SK-N-SH treated with all-trans-retinoic acid at 6 μM for 48 hours (cell line): Measurements from ENCODE around the gene GARNL3.
A peak's percentile ranks its signal among the peaks of the same experiment; 100 is the strongest.

Experiments used
- ATAC-seq: fragments of 200-7000 bp; cut with Tn5 transposase; 3 replicates; pipeline ENCODE4 v1.9.1; 2020; ENCODE audit warnings: mild to moderate bottlenecking, moderate library complexity
- ARNTL ChIP-seq: fragments of 450-650 bp; formaldehyde crosslinking; IDR thresholded peaks from 2 replicates; pipeline ENCODE4 v1.5.0; 2020; ENCODE audit warnings: low read depth, mild to moderate bottlenecking, moderate library complexity, borderline replicate concordance
- BACH2 ChIP-seq: fragments of 250-450 bp; sonication (Bioruptor Pico); IDR thresholded peaks from 2 replicates; pipeline ENCODE4 v1.9.0; 2021; ENCODE audit warnings: mild to moderate bottlenecking, borderline replicate concordance
- CSDC2 ChIP-seq: fragments of 250-450 bp; sonication (Bioruptor Pico); IDR thresholded peaks from 2 replicates; pipeline ENCODE4 v1.5.0; 2020; ENCODE audit warnings: mild to moderate bottlenecking, moderate library complexity
- ESRRG ChIP-seq: fragments of 250-450 bp; sonication (Bioruptor Pico); IDR thresholded peaks from 2 replicates; pipeline ENCODE4 v1.6.1; 2021; ENCODE audit warnings: mild to moderate bottlenecking
- GLIS3 ChIP-seq: fragments of 250-450 bp; sonication (Bioruptor Pico); IDR thresholded peaks from 2 replicates; pipeline ENCODE4 v1.5.0; 2020; ENCODE audit warnings: mild to moderate bottlenecking, moderate library complexity
- ISL1 ChIP-seq: fragments of 250-450 bp; sonication (Bioruptor Pico); IDR thresholded peaks from 2 replicates; pipeline ENCODE4 v2.1.2; 2022; ENCODE audit warnings: mild to moderate bottlenecking, moderate library complexity
- OSR1 ChIP-seq: fragments of 250-450 bp; sonication (Bioruptor Pico); IDR thresholded peaks from 2 replicates; pipeline ENCODE4 v1.8.0; 2022; ENCODE audit warnings: moderate library complexity, mild to moderate bottlenecking, inconsistent platforms
- PPARA ChIP-seq: fragments of 250-450 bp; sonication (Bioruptor Pico); IDR thresholded peaks from 2 replicates; pipeline ENCODE4 v1.5.0; 2020; ENCODE audit warnings: mild to moderate bottlenecking, borderline replicate concordance
- RARB ChIP-seq: fragments of 250-450 bp; sonication (Bioruptor Pico); IDR thresholded peaks from 2 replicates; pipeline ENCODE4 v1.8.0; 2021; ENCODE audit warnings: mild to moderate bottlenecking, moderate library complexity
- SNAI2 ChIP-seq: fragments of 250-450 bp; sonication (Bioruptor Pico); IDR thresholded peaks from 2 replicates; pipeline ENCODE4 v1.5.0; 2020; ENCODE audit warnings: mild to moderate bottlenecking, moderate library complexity
- TCF4 ChIP-seq: fragments of 250-450 bp; sonication (Bioruptor Pico); IDR thresholded peaks from 2 replicates; pipeline ENCODE4 v1.8.0; 2021; ENCODE audit warnings: mild to moderate bottlenecking, moderate library complexity, borderline replicate concordance
- TOX ChIP-seq: fragments of 250-450 bp; sonication (Bioruptor Pico); IDR thresholded peaks from 2 replicates; pipeline ENCODE4 v1.8.0; 2021; ENCODE audit warnings: mild to moderate bottlenecking, moderate library complexity, borderline replicate concordance
- ZC3H10 ChIP-seq: fragments of 250-450 bp; sonication (Bioruptor Pico); IDR thresholded peaks from 2 replicates; pipeline ENCODE4 v1.5.1; 2021; ENCODE audit warnings: mild to moderate bottlenecking, moderate library complexity
- ZFP30 ChIP-seq: fragments of 450-650 bp; formaldehyde crosslinking; IDR thresholded peaks from 2 replicates; pipeline ENCODE4 v1.5.0; 2022; ENCODE audit warnings: mild to moderate bottlenecking, moderate library complexity
- ZNF565 ChIP-seq: fragments of 450-650 bp; formaldehyde crosslinking; conservative IDR thresholded peaks from 2 replicates; pipeline ENCODE4 v1.5.0; 2020; ENCODE audit warnings: low read depth, mild to moderate bottlenecking, moderate library complexity
- ZNF8 ChIP-seq: fragments of 450-650 bp; formaldehyde crosslinking; IDR thresholded peaks from 2 replicates; pipeline ENCODE4 v1.5.0; 2020; ENCODE audit warnings: mild to moderate bottlenecking, moderate library complexity
- TF ChIP-seq, protein P1 (sequence below): fragments of 250-450 bp; sonication (Bioruptor Pico); IDR thresholded peaks from 2 replicates; pipeline ENCODE4 v1.8.0; 2021; ENCODE audit warnings: low read depth, mild to moderate bottlenecking, moderate library complexity, borderline replicate concordance
- TF ChIP-seq, protein P2 (sequence below): fragments of 250-450 bp; sonication (Bioruptor Pico); IDR thresholded peaks from 2 replicates; pipeline ENCODE4 v1.5.1; 2020; ENCODE audit warnings: low read depth, mild to moderate bottlenecking, moderate library complexity
- TF ChIP-seq, protein P3 (sequence below): fragments of 250-450 bp; sonication (Bioruptor Pico); IDR thresholded peaks from 2 replicates; pipeline ENCODE4 v1.5.1; 2021; ENCODE audit warnings: mild to moderate bottlenecking, moderate library complexity
- TF ChIP-seq, protein P4 (sequence below): fragments of 250-450 bp; sonication (Bioruptor Pico); IDR thresholded peaks from 2 replicates; pipeline ENCODE4 v1.8.0; 2020; ENCODE audit warnings: mild to moderate bottlenecking, moderate library complexity, borderline replicate concordance
- TF ChIP-seq, protein P5 (sequence below): fragments of 250-450 bp; sonication (Bioruptor Pico); IDR thresholded peaks from 2 replicates; pipeline ENCODE4 v1.5.0; 2020; ENCODE audit warnings: mild to moderate bottlenecking, moderate library complexity

The GARNL3 gene

DNA sequence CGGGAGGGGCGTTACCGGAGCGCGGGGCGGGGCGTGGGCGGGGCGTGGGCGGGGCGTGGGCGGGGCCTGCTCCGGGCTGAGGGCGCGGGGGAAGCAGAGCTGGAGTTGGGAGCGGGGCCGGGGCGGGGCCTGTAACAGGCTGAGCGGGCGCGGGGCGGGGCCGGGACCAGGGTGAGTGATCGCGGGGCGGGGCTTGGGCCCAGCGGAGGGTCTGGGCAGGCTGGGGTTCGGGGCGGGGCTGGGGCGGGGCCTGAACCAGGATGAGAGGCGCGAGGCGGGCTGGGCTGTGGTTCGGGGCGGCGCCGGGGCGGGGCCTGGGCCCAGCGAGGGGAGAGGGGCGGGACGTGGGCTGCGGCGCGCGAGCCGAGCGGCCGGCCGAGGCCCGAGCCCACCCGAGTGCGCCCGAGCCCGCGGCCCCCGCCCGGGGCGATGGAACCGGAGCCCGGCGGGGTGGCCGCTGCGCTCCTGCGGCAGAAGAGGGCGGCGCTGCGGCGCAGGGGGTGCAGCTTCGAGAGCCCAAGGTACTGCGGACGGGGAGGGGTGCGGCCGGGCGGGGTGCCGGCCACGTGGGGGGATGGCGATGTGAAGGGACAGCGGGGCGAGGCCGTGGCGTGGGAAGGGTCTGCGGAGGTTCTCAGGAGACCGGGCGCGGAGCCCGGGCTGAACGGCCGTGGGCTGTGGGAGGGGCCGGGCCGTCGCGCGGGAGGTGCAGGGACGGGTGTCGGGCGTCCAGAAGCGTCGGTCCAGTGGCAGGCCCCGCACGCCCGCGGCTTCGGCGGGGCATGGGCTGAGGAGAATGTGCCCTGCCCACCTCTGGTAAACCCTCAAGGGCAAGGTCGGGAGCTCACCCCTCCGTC, 39.5 kb upstream of the GARNL3 start:
- ATAC-seq, result peak; percentile 79
- no peak for TF ChIP-seq ARNTL (CRISPR knock-in tag)
- no peak for TF ChIP-seq ISL1
- TF ChIP-seq, protein P1, sequence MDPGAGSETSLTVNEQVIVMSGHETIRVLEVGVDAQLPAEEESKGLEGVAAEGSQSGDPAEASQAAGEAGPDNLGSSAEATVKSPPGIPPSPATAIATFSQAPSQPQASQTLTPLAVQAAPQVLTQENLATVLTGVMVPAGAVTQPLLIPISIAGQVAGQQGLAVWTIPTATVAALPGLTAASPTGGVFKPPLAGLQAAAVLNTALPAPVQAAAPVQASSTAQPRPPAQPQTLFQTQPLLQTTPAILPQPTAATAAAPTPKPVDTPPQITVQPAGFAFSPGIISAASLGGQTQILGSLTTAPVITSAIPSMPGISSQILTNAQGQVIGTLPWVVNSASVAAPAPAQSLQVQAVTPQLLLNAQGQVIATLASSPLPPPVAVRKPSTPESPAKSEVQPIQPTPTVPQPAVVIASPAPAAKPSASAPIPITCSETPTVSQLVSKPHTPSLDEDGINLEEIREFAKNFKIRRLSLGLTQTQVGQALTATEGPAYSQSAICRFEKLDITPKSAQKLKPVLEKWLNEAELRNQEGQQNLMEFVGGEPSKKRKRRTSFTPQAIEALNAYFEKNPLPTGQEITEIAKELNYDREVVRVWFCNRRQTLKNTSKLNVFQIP, result no peak
- TF ChIP-seq ZNF565 (CRISPR knock-in tag), result no peak
- no peak for TF ChIP-seq BACH2 (CRISPR knock-in tag)
- TF ChIP-seq ZC3H10 (CRISPR knock-in tag), result no peak
- no peak for TF ChIP-seq ESRRG (CRISPR knock-in tag)
- TF ChIP-seq RARB (CRISPR knock-in tag), result no peak
- TF ChIP-seq, protein P2, sequence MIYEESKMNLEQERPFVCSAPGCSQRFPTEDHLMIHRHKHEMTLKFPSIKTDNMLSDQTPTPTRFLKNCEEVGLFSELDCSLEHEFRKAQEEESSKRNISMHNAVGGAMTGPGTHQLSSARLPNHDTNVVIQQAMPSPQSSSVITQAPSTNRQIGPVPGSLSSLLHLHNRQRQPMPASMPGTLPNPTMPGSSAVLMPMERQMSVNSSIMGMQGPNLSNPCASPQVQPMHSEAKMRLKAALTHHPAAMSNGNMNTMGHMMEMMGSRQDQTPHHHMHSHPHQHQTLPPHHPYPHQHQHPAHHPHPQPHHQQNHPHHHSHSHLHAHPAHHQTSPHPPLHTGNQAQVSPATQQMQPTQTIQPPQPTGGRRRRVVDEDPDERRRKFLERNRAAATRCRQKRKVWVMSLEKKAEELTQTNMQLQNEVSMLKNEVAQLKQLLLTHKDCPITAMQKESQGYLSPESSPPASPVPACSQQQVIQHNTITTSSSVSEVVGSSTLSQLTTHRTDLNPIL (CRISPR knock-in tag), result no peak
- no peak for TF ChIP-seq OSR1
- TF ChIP-seq, all 23 proteins: peak for 0

DNA sequence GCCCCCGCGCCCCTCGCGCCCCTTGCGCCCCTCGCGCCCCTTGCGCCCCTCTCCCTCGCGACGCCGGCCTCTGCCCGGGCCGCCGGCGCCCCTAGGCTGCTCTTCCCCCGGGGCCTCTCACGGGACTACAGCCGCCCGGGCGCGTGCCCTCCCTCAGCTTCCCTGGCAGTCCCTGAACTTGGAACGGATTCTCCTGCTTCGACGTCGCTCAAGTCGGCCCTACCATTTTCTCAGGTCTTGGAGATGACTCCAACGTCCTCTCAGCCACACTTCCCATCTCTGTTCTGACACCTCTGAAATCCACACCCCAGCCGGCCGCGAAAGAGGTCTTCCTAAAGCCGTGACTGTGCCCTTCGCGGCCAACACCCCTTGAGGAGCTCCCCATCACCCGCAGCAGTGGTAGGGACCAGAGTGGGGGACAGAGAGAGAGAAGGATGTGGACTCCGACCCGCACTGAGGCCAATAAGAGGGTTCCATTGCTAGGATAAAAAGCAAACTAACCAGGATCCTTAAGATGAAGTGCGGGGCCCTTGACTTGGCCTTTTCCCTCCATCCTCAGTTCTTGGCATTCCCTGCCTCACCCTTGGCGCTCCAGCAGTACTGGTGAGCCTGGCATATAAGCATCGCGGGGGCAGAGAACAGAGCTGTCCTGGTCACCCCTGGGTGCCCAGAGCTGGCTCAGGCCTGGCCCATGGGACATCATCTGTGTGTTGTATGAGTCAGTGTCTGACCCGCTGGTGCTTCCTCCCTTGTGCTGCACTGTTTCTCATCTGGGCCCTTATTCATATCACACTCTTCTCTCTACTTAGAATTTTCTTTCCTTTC, 38.6 kb upstream of the GARNL3 start:
- ATAC-seq, result no peak
- TF ChIP-seq OSR1, result no peak
- no peak for TF ChIP-seq ZNF8
- no peak for TF ChIP-seq RARB (CRISPR knock-in tag)
- TF ChIP-seq ESRRG (CRISPR knock-in tag), result no peak
- TF ChIP-seq, protein P3, sequence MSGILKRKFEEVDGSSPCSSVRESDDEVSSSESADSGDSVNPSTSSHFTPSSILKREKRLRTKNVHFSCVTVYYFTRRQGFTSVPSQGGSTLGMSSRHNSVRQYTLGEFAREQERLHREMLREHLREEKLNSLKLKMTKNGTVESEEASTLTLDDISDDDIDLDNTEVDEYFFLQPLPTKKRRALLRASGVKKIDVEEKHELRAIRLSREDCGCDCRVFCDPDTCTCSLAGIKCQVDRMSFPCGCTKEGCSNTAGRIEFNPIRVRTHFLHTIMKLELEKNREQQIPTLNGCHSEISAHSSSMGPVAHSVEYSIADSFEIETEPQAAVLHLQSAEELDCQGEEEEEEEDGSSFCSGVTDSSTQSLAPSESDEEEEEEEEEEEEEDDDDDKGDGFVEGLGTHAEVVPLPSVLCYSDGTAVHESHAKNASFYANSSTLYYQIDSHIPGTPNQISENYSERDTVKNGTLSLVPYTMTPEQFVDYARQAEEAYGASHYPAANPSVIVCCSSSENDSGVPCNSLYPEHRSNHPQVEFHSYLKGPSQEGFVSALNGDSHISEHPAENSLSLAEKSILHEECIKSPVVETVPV (CRISPR knock-in tag), result no peak
- TF ChIP-seq ZC3H10 (CRISPR knock-in tag), result no peak
- no peak for TF ChIP-seq TCF4 (CRISPR knock-in tag)
- no peak for TF ChIP-seq CSDC2 (CRISPR knock-in tag)
- no peak for TF ChIP-seq ZNF565 (CRISPR knock-in tag)
- TF ChIP-seq GLIS3, result no peak
- TF ChIP-seq, protein P4, sequence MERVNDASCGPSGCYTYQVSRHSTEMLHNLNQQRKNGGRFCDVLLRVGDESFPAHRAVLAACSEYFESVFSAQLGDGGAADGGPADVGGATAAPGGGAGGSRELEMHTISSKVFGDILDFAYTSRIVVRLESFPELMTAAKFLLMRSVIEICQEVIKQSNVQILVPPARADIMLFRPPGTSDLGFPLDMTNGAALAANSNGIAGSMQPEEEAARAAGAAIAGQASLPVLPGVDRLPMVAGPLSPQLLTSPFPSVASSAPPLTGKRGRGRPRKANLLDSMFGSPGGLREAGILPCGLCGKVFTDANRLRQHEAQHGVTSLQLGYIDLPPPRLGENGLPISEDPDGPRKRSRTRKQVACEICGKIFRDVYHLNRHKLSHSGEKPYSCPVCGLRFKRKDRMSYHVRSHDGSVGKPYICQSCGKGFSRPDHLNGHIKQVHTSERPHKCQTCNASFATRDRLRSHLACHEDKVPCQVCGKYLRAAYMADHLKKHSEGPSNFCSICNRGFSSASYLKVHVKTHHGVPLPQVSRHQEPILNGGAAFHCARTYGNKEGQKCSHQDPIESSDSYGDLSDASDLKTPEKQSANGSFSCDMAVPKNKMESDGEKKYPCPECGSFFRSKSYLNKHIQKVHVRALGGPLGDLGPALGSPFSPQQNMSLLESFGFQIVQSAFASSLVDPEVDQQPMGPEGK (CRISPR knock-in tag), result no peak
- TF ChIP-seq ISL1, result no peak
- no peak for TF ChIP-seq BACH2 (CRISPR knock-in tag)
- TF ChIP-seq SNAI2 (CRISPR knock-in tag), result no peak
- no peak for TF ChIP-seq TOX (CRISPR knock-in tag)
- no peak for TF ChIP-seq ZFP30
- TF ChIP-seq, protein P5, sequence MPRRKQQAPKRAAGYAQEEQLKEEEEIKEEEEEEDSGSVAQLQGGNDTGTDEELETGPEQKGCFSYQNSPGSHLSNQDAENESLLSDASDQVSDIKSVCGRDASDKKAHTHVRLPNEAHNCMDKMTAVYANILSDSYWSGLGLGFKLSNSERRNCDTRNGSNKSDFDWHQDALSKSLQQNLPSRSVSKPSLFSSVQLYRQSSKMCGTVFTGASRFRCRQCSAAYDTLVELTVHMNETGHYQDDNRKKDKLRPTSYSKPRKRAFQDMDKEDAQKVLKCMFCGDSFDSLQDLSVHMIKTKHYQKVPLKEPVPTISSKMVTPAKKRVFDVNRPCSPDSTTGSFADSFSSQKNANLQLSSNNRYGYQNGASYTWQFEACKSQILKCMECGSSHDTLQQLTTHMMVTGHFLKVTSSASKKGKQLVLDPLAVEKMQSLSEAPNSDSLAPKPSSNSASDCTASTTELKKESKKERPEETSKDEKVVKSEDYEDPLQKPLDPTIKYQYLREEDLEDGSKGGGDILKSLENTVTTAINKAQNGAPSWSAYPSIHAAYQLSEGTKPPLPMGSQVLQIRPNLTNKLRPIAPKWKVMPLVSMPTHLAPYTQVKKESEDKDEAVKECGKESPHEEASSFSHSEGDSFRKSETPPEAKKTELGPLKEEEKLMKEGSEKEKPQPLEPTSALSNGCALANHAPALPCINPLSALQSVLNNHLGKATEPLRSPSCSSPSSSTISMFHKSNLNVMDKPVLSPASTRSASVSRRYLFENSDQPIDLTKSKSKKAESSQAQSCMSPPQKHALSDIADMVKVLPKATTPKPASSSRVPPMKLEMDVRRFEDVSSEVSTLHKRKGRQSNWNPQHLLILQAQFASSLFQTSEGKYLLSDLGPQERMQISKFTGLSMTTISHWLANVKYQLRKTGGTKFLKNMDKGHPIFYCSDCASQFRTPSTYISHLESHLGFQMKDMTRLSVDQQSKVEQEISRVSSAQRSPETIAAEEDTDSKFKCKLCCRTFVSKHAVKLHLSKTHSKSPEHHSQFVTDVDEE, result no peak
- TF ChIP-seq, protein P2 (CRISPR knock-in tag), result no peak
- TF ChIP-seq PPARA (CRISPR knock-in tag), result no peak
- TF ChIP-seq, all 23 proteins: peak for 0
